Measurements from ENCODE around the gene DAAM1. TPM values are rescaled to one million over a fixed set of nuclear protein-coding genes. Genes with fewer than 3 reads are reported as not detected.

Gene DAAM1
- total RNA-seq, 1 experiment from 2014 or later, result 35.3 TPM

- ChIA-PET POLR2A (no interaction called here), CTCF (no interaction called here)
- intact Hi-C loops (cut with micrococcal nuclease; ENCODE audit: unreplicated experiment), result no loop called here
- H3K4me3 ChIP-seq (ENCODE audit: low read depth, low read length), result no peak overlapping the region
- no TSS peak for BruUV-seq (replicated peaks)
- H3K27me3 Mint-ChIP-seq (ENCODE audit: insufficient read depth, unreplicated experiment), result no peaks in the 10 kb centered on the region
- no peak for TF ChIP-seq CTCF (IDR thresholded peaks at IDR 0.05; ENCODE audit: insufficient read depth in 1 of 2, low read depth in 1 of 2, low read length in 1 of 2, severe bottlenecking in 1 of 2, unreplicated experiment in 1 of 2)
- no peak overlapping the region for H3K27ac Mint-ChIP-seq (ENCODE audit: unreplicated experiment)
- H3K4me1 ChIP-seq, result no peaks in the 10 kb centered on the region
- H3K4me1 Mint-ChIP-seq (ENCODE audit: low read depth, unreplicated experiment), result peaks cover 7% of the 10 kb centered on the region
- peaks cover 10% of the 10 kb centered on the region for H3K9me3 Mint-ChIP-seq (ENCODE audit: unreplicated experiment)
- no peaks in the 10 kb centered on the region for H3K9me3 ChIP-seq
- H3K4me3 Mint-ChIP-seq (ENCODE audit: unreplicated experiment), result no peak overlapping the region
- H3K27me3 ChIP-seq (replicated peaks; ENCODE audit: control insufficient read depth, insufficient read depth, low read length), result no peaks in the 10 kb centered on the region
- no peaks in the 10 kb centered on the region for H3K36me3 Mint-ChIP-seq (ENCODE audit: insufficient read depth, unreplicated experiment)
- no peak for DNase-seq
- no peaks in the 10 kb centered on the region for H3K36me3 ChIP-seq (ENCODE audit: control insufficient read depth, insufficient read depth, low read length)
These were observed 185.6 kb downstream of the DAAM1 start for GRCh38 chr14:59374048-59374447.

- BruUV-seq (replicated peaks), result no TSS peak
- no peak overlapping the region for H3K4me3 ChIP-seq (ENCODE audit: low read depth, low read length)
These were observed 188.2 kb downstream of the DAAM1 start for GRCh38 chr14:59376686-59377085.

GRCh38 chr14:59377491-59377890 lies 189.0 kb downstream of the DAAM1 start:
- Histone ChIP-seq H3K36me3 (ENCODE audit: control insufficient read depth, insufficient read depth, low read length) (no peaks in the 10 kb centered on the region), H3K27me3 (replicated peaks; ENCODE audit: control insufficient read depth, insufficient read depth, low read length) (no peaks in the 10 kb centered on the region), H3K9me3 (no peaks in the 10 kb centered on the region), H3K4me3 (ENCODE audit: low read depth, low read length) (no peak overlapping the region), H3K4me1 (no peaks in the 10 kb centered on the region)
- intact Hi-C loops (cut with micrococcal nuclease; ENCODE audit: unreplicated experiment), result no loop called here
- peaks cover 3% of the 10 kb centered on the region for H3K27me3 Mint-ChIP-seq (ENCODE audit: insufficient read depth, unreplicated experiment)
- ChIA-PET POLR2A (no interaction called here), CTCF (no interaction called here)
- no peak for DNase-seq
- H3K36me3 Mint-ChIP-seq (ENCODE audit: insufficient read depth, unreplicated experiment), result no peaks in the 10 kb centered on the region
- no peak overlapping the region for H3K4me3 Mint-ChIP-seq (ENCODE audit: unreplicated experiment)
- no peak for TF ChIP-seq CTCF (IDR thresholded peaks at IDR 0.05; ENCODE audit: insufficient read depth in 1 of 2, low read depth in 1 of 2, low read length in 1 of 2, severe bottlenecking in 1 of 2, unreplicated experiment in 1 of 2)
- H3K27ac Mint-ChIP-seq (ENCODE audit: unreplicated experiment), result no peak overlapping the region
- H3K9me3 Mint-ChIP-seq (ENCODE audit: unreplicated experiment), result peaks cover 10% of the 10 kb centered on the region
- H3K4me1 Mint-ChIP-seq (ENCODE audit: low read depth, unreplicated experiment), result peaks cover 7% of the 10 kb centered on the region
- BruUV-seq (replicated peaks), result no TSS peak

More at GRCh38 chr14:59376686-59377085, 188.2 kb downstream of the DAAM1 start:
- POLR2A ChIA-PET, result no interaction called here
- no peaks in the 10 kb centered on the region for H3K36me3 ChIP-seq (ENCODE audit: control insufficient read depth, insufficient read depth, low read length)
- CTCF ChIA-PET, result no interaction called here
- Mint-ChIP-seq H3K4me1 (ENCODE audit: low read depth, unreplicated experiment) (peaks cover 7% of the 10 kb centered on the region), H3K36me3 (ENCODE audit: insufficient read depth, unreplicated experiment) (no peaks in the 10 kb centered on the region), H3K27ac (ENCODE audit: unreplicated experiment) (no peak overlapping the region), H3K4me3 (ENCODE audit: unreplicated experiment) (no peak overlapping the region), H3K27me3 (ENCODE audit: insufficient read depth, unreplicated experiment) (peaks cover 3% of the 10 kb centered on the region), H3K9me3 (ENCODE audit: unreplicated experiment) (peaks cover 10% of the 10 kb centered on the region)
- H3K27me3 ChIP-seq (replicated peaks; ENCODE audit: control insufficient read depth, insufficient read depth, low read length), result no peaks in the 10 kb centered on the region
- TF ChIP-seq CTCF (IDR thresholded peaks at IDR 0.05; ENCODE audit: insufficient read depth in 1 of 2, low read depth in 1 of 2, low read length in 1 of 2, severe bottlenecking in 1 of 2, unreplicated experiment in 1 of 2), result no peak
- no peaks in the 10 kb centered on the region for H3K9me3 ChIP-seq
- H3K4me1 ChIP-seq, result no peaks in the 10 kb centered on the region
- DNase-seq, result no peak
- intact Hi-C loops (cut with micrococcal nuclease; ENCODE audit: unreplicated experiment), result no loop called here
